GM19193 (cell line): ENCODE measurements around the gene TSPO.

Experiments used
- POLR2A ChIP-seq: IDR thresholded peaks from 4 replicates; pipeline ENCODE4 v1.6.1; 2011; ENCODE audit not compliant: insufficient read depth, insufficient read length; ENCODE audit errors: extremely low read depth

The TSPO gene

GRCh38 chr22:43151251-43152002 is at the start of gene TSPO:
TSS of gene TSPO (plus strand) at chr22:43151559. CDS start at chr22:43159239, 7,680 bp downstream.
- no peak for TF ChIP-seq POLR2A

- TF ChIP-seq POLR2A: no peak
Observed at GRCh38 chr22:43106302-43106701, 45.1 kb upstream of the TSPO start.

- TF ChIP-seq POLR2A: no peak
Observed at GRCh38 chr22:43109511-43109910, 41.8 kb upstream of the TSPO start.

GRCh38 chr22:43109921-43110443 is 41.4 kb upstream of the TSPO start:
- TF ChIP-seq POLR2A: no peak

GRCh38 chr22:43110444-43110926 is 40.9 kb upstream of the TSPO start, which contains the start of gene BIK:
TSS of gene BIK (plus strand) at chr22:43110750. CDS start at chr22:43124023, 13,273 bp downstream.
- TF ChIP-seq POLR2A: peak; percentile 59

GRCh38 chr22:43110927-43111623 is 40.3 kb upstream of the TSPO start:
- peak; percentile 23 for TF ChIP-seq POLR2A

GRCh38 chr22:43113526-43114251 is 37.7 kb upstream of the TSPO start:
- TF ChIP-seq POLR2A: no peak

GRCh38 chr22:43114958-43115357 is 36.4 kb upstream of the TSPO start:
- no peak for TF ChIP-seq POLR2A

GRCh38 chr22:43116932-43117331 is 34.4 kb upstream of the TSPO start:
- no peak for TF ChIP-seq POLR2A

- TF ChIP-seq POLR2A: no peak
Observed at GRCh38 chr22:43118024-43118849, 33.1 kb upstream of the TSPO start.

GRCh38 chr22:43118953-43119458 is 32.4 kb upstream of the TSPO start:
- TF ChIP-seq POLR2A: no peak

- TF ChIP-seq POLR2A: no peak
Observed at GRCh38 chr22:43126501-43127165, 24.7 kb upstream of the TSPO start.

GRCh38 chr22:43127166-43127908 is 24.0 kb upstream of the TSPO start:
- TF ChIP-seq POLR2A: no peak
